ENCODE measurements around the gene INTS15.

DNA sequence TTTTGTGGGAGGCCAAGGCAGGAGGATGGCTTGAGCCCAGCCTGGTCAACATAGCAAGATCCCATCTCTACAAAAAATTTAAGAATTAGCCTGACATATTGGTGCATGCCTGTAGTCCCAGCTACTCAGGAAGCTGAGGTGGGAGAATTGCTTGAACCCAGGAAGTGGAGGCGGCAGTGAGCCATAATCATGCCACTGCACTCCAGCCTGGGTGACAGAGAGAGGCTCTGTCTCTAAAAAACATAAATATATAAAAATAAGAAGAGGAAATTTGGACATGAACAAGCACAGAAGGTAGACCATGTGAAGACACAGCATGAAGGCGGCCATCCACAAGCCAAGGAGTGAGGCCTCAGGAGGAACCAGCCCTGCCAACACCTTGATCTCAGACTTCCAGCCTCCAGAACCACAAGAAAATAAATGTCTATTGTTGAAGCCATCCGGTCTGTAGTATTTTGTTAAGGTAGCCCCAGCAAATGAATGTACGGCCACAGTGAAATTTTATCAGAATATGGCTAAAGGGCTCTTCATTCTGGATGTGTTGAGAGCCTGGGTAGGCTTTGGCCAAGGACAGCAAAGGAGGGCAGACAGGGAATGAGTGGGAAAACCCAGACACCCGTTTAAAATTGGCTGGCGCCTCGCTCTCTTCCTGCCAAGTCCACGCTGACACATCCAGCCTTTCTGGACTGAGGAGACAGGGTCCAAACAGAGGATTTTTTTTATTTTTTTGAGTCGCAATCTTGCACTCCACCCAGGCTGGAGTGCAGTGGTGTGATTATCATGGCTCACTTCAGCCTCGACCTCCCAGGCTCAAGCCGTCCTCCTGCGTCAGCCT, 25.7 kb upstream of the INTS15 start:
- TF ChIP-seq, protein P1, sequence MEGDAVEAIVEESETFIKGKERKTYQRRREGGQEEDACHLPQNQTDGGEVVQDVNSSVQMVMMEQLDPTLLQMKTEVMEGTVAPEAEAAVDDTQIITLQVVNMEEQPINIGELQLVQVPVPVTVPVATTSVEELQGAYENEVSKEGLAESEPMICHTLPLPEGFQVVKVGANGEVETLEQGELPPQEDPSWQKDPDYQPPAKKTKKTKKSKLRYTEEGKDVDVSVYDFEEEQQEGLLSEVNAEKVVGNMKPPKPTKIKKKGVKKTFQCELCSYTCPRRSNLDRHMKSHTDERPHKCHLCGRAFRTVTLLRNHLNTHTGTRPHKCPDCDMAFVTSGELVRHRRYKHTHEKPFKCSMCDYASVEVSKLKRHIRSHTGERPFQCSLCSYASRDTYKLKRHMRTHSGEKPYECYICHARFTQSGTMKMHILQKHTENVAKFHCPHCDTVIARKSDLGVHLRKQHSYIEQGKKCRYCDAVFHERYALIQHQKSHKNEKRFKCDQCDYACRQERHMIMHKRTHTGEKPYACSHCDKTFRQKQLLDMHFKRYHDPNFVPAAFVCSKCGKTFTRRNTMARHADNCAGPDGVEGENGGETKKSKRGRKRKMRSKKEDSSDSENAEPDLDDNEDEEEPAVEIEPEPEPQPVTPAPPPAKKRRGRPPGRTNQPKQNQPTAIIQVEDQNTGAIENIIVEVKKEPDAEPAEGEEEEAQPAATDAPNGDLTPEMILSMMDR (IDR thresholded peaks at IDR 0.05; ENCODE audit: borderline replicate concordance, extremely low read depth, low read length, poor library complexity, severe bottlenecking): no peak
- no peak for TF ChIP-seq EZH2 (IDR thresholded peaks at IDR 0.05; ENCODE audit: borderline replicate concordance, low read depth, low read length, severe bottlenecking)

Data from DND-41 (cell line).